ENCODE data around the gene PRPF6.
"Not testable (repeated sequence)": the region's sequence is repeated elsewhere in the genome, so short reads cannot be mapped to it uniquely, and the experiment has no call there.

Gene PRPF6

GRCh38 chr20:64006490-64006889 lies 25.6 kb downstream of the PRPF6 start:
- Histone ChIP-seq H3K4me3 (no peak overlapping the region), H3K27me3 (no peaks in the 10 kb centered on the region), H3K36me3 (peaks cover 59 to 100% (median 96%) of the 10 kb centered on the region in 3 donors), H3K27ac (no peak overlapping the region), H3K9me3 (no peaks in the 10 kb centered on the region), H3K4me1 (no peaks in the 10 kb centered on the region)
- DNase-seq = no peak
- TF ChIP-seq, protein P1, sequence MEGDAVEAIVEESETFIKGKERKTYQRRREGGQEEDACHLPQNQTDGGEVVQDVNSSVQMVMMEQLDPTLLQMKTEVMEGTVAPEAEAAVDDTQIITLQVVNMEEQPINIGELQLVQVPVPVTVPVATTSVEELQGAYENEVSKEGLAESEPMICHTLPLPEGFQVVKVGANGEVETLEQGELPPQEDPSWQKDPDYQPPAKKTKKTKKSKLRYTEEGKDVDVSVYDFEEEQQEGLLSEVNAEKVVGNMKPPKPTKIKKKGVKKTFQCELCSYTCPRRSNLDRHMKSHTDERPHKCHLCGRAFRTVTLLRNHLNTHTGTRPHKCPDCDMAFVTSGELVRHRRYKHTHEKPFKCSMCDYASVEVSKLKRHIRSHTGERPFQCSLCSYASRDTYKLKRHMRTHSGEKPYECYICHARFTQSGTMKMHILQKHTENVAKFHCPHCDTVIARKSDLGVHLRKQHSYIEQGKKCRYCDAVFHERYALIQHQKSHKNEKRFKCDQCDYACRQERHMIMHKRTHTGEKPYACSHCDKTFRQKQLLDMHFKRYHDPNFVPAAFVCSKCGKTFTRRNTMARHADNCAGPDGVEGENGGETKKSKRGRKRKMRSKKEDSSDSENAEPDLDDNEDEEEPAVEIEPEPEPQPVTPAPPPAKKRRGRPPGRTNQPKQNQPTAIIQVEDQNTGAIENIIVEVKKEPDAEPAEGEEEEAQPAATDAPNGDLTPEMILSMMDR (IDR thresholded peaks at IDR 0.05) = no peak
- intact Hi-C loops (cut with DNase I; ENCODE audit: low total_unique reads) = no loop called here

DNA sequence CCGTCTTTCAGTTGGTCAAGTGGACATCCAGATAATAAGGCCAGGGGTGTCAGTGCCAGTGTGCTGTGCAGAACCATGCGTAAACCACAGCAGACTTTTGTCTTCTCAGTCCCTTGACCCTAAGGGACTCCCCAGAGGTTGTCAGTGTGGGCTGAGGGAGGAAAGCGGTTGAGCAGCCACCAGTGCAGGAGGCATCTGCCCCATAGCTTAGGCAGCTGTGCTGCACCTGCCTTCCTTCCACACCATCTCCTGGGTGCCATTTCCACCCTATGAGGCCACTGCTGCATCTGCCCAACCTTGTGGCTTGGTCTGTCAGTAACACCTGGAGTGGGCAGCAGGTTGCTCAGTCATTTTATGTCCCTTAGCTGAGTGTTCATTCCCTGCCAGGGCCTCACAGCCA lies 26.0 kb downstream of the PRPF6 start:
- TF ChIP-seq, protein P1 (IDR thresholded peaks at IDR 0.05) = no peak

DNA sequence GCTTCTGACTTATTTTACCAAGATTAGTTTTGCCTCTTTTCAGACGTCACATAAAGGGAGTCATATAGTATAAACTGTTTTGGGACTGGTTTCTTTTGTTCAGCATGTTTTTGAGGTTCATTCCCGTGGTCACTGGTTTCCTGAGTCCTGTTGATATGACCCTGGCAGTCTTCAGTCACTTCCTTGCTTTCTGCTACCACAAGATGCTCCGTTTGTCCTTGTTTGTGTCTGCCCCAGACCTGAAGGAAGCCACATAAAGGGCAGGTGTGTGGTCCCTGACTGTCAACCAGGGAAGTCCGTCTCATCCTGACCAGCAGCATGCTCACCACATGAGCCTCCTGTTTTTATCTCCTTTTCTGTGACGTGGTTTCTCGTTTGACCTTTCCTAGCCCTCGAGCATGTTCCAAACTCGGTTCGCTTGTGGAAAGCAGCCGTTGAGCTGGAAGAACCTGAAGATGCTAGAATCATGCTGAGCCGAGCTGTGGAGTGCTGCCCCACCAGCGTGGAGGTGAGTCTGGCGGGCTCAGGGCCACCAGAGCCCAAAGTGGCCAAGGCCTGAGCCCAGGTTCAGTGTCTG lies 29.0 kb downstream of the PRPF6 start:
- no peak for DNase-seq

More for the DNA sequence above, 26.0 kb downstream of the PRPF6 start:
- Histone ChIP-seq H3K4me1 (no peaks in the 10 kb centered on the region), H3K27me3 (no peaks in the 10 kb centered on the region), H3K9me3 (no peaks in the 10 kb centered on the region), H3K27ac (no peak overlapping the region), H3K4me3 (no peak overlapping the region), H3K36me3 (peaks cover 58 to 98% (median 96%) of the 10 kb centered on the region in 3 donors)
- intact Hi-C loops (cut with DNase I; ENCODE audit: low total_unique reads) = no loop called here
- DNase-seq = no peak

DNA sequence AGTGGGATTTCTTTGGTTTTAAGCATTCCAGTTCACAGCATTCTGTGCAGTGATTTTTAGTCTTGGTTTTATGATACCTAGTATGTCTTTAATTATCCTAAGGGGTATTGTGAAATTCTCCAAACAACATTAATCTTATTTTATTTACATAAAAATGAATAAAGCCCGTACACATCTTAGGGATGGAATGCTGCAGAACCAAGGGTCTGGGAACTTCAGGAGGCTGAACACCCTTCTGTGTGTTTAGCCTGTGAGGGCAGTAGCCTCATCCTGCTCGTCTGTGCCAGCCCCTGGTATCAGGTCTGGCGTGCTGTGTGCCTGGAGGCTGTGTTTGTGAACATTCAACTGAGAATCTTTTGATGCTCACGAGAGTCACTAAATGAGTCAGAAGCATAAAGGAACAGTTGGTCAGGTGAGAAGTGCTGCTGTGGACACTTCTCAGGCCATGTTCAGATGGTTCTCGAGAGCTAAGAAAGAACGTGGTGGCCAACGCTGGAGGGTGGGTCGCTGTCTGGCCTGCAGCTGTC lies 29.8 kb downstream of the PRPF6 start:
- TF ChIP-seq, protein P1 (IDR thresholded peaks at IDR 0.05) = no peak
- intact Hi-C loops (cut with DNase I; ENCODE audit: low total_unique reads) = no loop called here
- Histone ChIP-seq H3K36me3 (peaks cover 54 to 91% (median 85%) of the 10 kb centered on the region in 3 donors), H3K4me3 (no peak overlapping the region), H3K4me1 (no peaks in the 10 kb centered on the region), H3K9me3 (no peaks in the 10 kb centered on the region), H3K27me3 (no peaks in the 10 kb centered on the region), H3K27ac (no peak overlapping the region)
- DNase-seq = no peak

More for the DNA sequence above, 29.0 kb downstream of the PRPF6 start:
- Histone ChIP-seq H3K4me1 (no peaks in the 10 kb centered on the region), H3K4me3 (no peak overlapping the region), H3K9me3 (no peaks in the 10 kb centered on the region), H3K27ac (no peak overlapping the region), H3K36me3 (peaks cover 46 to 91% (median 85%) of the 10 kb centered on the region in 3 donors), H3K27me3 (no peaks in the 10 kb centered on the region)
- TF ChIP-seq, protein P1 (IDR thresholded peaks at IDR 0.05) = no peak
- intact Hi-C loops (cut with DNase I; ENCODE audit: low total_unique reads) = no loop called here

GRCh38 chr20:64011366-64011779 lies 30.4 kb downstream of the PRPF6 start:
- no peak for DNase-seq
- peaks cover 60 to 91% (median 85%) of the 10 kb centered on the region in 3 donors for H3K36me3 ChIP-seq
- H3K4me3 ChIP-seq = no peak overlapping the region

GRCh38 chr20:64012385-64013154 lies 31.6 kb downstream of the PRPF6 start:
- H3K36me3 ChIP-seq = peaks cover 72 to 91% (median 87%) of the 10 kb centered on the region in 3 donors
- H3K27ac ChIP-seq; DNase-seq; H3K9me3 ChIP-seq; H3K4me3 ChIP-seq; intact Hi-C loops (cut with DNase I; ENCODE audit: low total_unique reads); H3K4me1 ChIP-seq; H3K27me3 ChIP-seq: not testable (repeated sequence)

More at GRCh38 chr20:64011366-64011779, 30.4 kb downstream of the PRPF6 start:
- TF ChIP-seq, protein P1 (IDR thresholded peaks at IDR 0.05) = no peak
- H3K27me3 ChIP-seq = no peaks in the 10 kb centered on the region
- no peaks in the 10 kb centered on the region for H3K4me1 ChIP-seq
- no peaks in the 10 kb centered on the region for H3K9me3 ChIP-seq
- intact Hi-C loops (cut with DNase I; ENCODE audit: low total_unique reads) = no loop called here
- no peak overlapping the region for H3K27ac ChIP-seq
